Hematopoietic multipotent progenitor cell treated with erythropoietin and hydrocortisone succinate and interleukin-3 and kit ligand, for 6 days (in vitro differentiated cells): Measurements from ENCODE around the gene NFKB1.
A peak's percentile ranks its signal among the peaks of the same experiment; 100 is the strongest.

Source experiments
- DNase-seq: peaks from one replicate; pipeline ENCODE4 v3.0.0-alpha.2; 2015

NFKB1 gene

DNA sequence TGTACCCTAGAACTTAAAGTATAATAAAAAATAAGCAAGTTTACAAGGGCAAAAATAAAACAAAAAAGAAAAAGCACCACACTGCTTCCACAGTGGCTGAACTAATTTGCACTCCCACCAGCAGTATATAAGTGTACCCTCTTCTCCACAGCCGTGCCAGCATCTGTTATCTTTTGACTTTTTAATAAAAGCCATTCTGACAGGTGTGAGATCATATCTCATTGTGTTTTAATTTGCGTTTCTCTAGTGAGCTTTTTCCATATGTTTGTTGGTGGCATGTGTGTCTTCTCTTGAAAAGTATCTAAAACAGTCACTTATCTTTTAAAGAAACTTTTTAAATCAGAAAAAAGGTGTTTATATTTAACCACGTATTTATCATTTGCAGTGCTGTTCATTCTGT, 71.3 kb downstream of the NFKB1 start:
- DNase-seq, result no peak

GRCh38 chr4:102574317-102574716, 73.2 kb downstream of the NFKB1 start:
- DNase-seq, result peak; percentile 59

DNA sequence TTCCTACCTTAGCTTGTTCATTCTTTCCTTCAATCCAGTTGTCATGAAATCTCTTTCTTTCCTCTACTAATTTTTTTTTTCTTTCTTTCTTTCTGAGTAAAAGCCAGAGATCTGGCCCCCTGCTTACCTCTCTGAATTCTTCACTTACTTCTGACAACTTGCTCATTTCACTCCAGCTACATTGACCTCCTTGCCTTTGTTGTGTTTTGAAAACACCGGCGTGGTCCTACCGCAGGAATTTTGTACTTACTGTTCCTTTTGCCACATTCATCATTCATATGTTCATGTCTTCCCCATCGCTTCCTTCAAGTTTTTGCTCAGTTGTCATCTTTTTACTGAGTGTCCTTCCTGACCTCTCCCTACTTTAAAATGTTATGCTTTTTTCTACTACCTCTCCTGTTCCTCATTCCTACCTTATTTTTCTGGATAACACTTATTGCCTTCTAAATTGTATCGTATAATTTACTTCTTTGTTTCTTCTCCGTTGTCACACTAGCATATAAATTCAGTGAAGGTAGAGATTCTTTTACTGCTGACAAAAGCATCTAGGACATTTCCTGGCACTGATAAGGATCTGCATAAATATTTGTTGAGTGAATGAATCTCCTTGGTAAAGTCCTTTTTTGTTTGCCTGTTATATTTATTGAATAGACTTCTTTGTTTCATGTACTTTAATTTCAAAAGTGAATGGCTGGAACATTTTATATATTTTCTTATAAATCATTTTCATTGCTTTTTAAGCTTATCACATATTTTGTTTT, 74.4 kb downstream of the NFKB1 start:
- no peak for DNase-seq

DNA sequence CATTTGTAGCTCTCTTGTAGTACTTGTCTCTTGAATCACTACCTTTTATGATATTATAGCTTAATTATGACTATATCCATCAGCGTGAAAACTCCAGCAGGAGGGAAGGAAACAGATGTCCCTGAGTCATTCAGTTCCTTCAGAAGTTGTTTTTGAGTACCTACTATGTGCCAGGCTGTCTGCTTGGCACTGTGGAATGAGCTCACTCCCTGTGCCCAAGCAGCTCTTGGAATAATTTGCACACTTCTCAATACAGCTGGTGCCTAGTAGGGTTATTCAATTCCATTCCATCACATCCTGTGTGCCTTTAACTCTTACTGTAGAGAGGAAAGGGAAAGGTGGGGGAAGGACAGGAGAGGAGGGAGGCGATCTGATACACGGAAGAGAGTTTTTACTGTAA, 77.1 kb downstream of the NFKB1 start:
- no peak for DNase-seq

DNA sequence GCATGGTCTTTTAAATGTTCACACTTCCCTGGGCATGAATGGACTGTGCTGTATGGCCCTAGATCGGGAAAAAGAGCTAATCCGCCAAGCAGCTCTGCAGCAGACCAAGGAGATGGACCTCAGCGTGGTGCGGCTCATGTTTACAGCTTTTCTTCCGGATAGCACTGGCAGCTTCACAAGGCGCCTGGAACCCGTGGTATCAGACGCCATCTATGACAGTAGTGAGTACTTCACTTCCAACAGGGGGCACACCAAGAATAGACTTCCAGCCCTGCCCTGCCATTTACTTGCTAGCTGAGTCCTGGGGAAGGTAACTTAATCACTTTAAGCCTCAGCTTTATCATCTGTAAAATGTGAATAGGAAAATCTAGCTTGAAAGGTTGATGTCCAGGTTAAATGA, 77.7 kb downstream of the NFKB1 start:
- no peak for DNase-seq

- DNase-seq, result no peak
Measured at GRCh38 chr4:102579794-102580462, 78.8 kb downstream of the NFKB1 start.

- DNase-seq, result no peak
Measured at GRCh38 chr4:102580463-102580842, 79.3 kb downstream of the NFKB1 start.

- no peak for DNase-seq
Measured at GRCh38 chr4:102584091-102584490, 82.9 kb downstream of the NFKB1 start.

DNA sequence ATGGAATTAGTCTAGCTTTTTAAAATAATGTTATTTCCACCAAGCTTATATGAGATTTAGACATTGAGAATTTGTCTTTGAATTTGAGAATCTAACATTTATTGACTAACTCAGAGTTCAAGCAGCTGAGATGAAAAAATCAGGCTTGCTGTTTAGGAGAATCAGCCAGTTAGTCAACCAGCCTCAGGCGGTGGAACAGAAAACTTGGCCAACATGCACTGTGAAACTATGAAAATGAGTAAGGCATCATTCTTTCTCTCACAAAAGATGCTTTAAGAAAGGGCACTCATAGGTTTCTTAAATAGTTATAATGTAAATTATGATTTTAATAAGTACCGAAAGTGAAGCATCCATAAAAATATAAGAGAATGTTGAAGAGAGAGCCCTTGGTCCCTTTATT, 84.2 kb downstream of the NFKB1 start:
- DNase-seq, result no peak

DNA sequence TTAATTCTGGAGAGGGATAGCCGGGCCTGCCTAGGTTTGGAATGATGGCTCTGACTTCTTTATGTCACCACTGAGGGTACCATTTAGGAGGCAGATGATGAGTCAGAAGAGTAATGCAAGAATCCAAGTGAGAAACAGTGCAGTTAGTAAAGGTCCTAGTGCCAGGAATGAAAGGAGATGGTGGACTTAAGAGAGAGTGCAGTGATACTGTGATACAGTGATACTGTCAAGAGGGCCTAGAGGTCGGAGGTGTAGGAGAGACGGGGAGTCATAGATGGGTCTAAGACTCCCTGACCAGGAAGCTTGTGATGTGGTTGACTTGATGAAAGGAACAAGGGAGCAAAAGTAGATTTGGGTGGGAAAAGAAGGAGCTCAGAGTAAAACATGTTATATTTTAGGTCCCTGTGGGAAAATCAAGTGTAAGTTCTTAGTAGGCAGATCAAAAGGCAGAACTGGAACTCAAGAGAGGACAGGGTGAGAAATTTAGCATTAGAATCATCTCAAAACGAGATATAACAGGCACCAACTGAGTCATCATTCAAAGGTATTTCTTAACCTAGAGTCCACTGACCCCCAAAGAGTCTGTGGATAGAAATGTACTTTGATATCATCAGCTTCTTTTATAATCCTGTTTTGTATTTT, 85.0 kb downstream of the NFKB1 start:
- DNase-seq, result no peak

DNA sequence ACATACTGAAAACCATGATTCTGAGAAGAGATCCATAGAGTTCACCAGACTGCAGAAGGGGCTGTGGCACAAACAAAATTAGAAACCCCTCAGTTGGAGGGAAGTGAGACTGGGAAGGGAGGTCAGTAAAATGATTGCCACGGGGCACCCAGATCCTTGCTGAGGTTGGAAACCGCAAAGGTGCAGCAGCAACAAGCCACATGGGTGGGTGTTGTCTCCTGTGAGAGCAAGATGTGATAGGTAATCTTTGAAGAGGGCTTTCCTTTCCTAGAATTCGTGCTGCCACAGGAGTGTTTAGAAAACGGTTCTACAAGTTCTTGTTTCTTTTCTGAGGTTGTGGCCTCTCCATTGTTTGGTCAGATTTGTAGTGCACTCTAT, 85.5 kb downstream of the NFKB1 start:
- DNase-seq, result no peak

DNA sequence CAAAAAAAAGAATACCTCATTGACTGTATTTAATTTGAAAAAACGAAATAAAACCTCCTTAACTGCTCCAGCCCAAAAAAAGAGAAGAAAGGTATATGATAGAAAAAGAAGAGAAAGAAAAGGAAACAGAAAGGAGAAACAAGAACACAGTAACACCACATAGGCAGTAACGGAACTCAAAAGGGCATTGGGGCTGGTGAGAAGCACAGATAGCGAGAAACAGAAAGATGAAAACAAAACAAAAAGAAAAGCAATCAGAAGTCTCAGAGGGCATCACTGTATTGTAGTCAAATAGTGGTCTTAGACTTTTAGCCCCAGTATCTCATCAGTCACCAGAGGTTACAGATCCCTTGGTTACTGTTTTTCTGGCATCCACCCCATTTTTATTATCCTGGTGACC, 88.6 kb downstream of the NFKB1 start:
- DNase-seq, result no peak

- peak; percentile 67 for DNase-seq
Measured at GRCh38 chr4:102592256-102592655, 91.1 kb downstream of the NFKB1 start.

DNA sequence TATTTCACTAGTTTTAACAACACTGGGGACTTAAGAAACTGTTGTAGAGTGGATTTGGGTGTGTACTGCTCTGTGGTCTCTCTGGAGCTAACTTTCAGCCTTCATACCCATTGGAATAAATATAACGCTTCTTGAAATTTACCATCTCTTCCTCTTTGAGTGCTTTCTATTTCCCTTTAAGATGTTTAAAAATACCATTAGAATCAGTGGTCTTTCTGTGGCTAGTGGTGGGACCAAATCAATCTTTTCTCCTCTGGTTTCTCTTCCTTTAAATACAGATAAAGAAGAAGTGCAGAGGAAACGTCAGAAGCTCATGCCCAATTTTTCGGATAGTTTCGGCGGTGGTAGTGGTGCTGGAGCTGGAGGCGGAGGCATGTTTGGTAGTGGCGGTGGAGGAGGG, 92.0 kb downstream of the NFKB1 start:
- no peak for DNase-seq

DNA sequence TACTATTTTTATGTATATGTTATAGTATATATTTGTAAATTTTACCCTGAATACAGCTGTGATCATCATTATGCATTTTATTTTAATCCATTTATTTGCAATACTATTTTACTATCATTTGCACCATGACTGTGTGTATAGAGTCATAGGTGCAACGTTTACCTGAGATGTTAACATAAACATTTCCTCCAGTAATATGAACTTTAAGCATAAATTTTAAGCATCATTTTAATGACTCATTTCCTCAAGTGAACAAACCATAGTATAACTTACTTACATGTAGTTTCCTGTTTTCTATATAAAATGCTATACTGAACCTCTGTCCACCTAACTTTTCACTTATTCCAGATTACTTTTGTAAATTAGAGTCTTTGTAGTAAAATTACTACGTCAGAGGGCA, 92.8 kb downstream of the NFKB1 start:
- DNase-seq, result no peak

DNA sequence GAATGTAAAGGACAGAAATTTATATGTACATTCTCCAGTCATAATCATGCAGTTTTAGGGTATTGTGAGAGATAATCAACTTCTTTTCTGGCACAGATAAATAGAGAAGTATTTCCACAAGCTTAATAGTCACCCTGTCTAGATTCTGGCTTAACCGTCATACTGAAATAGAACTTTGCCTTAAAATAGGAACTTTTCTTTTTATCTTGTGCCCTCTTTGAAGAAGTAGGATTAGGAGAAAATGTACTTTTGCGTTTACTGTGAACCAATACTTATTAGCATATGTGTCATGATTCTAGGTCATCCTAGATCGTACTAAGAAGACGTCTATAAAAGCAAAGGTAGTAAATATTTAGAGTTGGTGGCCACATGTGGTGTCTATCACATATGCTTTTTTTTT, 95.4 kb downstream of the NFKB1 start:
- DNase-seq, result no peak

DNA sequence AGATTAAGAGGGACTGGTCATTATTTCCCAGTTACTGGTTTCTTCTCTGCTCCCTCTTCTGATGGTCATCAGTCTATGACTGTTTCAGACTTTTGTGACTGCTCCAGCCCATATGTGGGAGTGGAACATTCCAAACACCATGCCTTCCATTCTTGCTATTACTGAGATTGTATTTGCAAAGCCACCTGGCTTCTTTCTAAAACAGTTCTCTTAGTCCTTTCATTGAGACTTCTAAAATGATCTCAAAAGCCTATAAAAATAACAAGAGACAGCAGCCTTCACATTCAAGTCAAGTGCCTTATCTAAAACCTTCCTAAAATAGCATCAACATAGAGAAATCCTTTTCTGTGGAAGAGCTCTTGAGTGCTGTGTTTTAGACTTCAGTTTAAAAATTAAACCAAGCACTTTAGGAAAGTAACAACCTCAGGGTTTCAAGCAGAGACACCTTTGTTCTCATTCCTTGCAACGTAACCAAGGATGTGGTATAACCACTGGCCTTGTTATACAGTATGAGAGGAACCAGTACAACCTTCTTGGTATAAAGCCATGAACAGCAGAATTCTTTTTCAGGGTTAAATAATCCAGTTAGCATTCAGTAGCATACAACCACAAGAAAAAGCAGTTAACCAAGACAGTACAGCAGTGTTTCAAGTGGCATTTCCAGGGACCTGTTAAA, 97.1 kb downstream of the NFKB1 start:
- no peak for DNase-seq

DNA sequence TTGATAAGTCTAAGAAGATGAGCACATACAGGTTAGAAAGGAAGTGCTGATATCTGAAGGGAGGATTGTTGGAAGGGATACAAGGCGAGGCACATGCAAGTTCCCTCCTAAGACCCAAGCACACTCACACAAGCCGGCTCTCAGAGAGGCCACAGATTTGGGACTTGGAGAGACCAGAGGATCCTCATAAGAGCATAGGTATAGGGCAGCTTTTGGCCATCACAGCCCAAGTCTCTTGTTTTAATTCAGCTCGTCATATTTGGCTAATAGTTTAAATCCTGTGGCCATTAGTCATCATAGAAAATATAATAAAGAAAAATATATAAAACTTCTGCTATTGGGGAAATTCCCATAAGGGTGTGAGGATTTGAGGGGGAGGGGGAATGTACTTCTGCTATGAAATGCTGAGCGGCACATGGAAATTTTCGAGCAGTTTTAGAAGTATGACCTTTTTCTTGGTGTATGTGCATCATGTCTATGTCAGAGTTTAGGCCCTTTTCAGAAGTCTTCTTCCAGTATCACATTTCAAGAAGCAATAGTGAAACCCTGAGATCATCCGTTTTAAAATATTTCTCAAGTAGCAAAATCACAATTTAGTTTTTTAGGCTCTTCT, 97.7 kb downstream of the NFKB1 start:
- DNase-seq, result no peak

DNA sequence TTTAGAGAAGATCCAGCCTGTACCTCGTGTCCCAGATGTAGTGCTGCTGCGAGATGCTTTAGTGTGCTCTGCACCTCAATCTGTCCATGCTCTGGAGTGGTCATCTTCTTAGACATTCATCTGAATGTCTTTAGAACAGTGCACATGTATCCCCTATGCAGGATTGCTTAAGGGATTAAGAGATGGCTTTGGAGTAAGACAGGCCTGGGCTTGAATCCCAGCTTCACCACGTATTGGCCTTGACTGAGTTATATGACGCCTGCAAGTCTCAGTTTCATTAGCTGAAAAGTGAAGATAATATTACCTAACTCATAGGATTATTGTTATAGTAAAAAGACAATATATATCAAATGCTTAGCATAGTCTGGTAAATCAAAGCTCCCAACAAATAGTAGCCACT, 98.3 kb downstream of the NFKB1 start:
- DNase-seq, result no peak

- no peak for DNase-seq
Measured at GRCh38 chr4:102599886-102600285, 98.7 kb downstream of the NFKB1 start.

DNA sequence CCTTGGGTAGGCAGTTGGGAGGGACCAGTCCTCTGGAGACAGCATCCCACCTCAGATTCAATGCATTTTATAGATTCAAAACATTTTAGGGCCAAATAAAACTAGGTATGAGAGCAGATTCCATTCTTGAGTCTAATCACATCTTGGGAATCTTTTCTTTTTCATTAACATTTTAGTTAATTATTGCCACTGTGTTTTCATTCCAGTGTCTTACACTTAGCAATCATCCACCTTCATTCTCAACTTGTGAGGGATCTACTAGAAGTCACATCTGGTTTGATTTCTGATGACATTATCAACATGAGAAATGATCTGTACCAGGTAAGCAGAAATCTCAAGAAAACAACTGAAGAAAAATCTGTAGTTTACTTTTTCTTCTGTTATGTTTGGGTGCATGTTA, 99.5 kb downstream of the NFKB1 start:
- no peak for DNase-seq

- DNase-seq, result no peak
Measured at GRCh38 chr4:102601586-102602227, 100.5 kb downstream of the NFKB1 start.
